Panc1 (cell line): ENCODE data around the gene MACC1. TPM values are rescaled to one million over a fixed set of nuclear protein-coding genes. Genes with fewer than 3 reads are reported as not detected.

Experiments
- ATAC-seq: fragments of 200-7000 bp; cut with Tn5 transposase; 2 replicates; pipeline ENCODE4 v1.9.1; 2020; ENCODE audit warnings: mild to moderate bottlenecking, moderate library complexity
- BruUV-seq: library from RNA; stranded (reverse); fragments of 400-500 nt; replicated peaks from 2 replicates; lab custom pipeline; 2021; lab: Mats Ljungman, UMichigan
- CTCF ChIA-PET: fragments of 300-600 bp; sonication (Branson Sonifier 250); formaldehyde crosslinking; loops from one replicate; lab custom pipeline; 2022; ENCODE audit warnings: antibody characterized with exemption; lab: Charles Lee
- POLR2A ChIA-PET: fragments of 300-600 bp; sonication (Branson Sonifier 250); formaldehyde crosslinking; loops from one replicate; lab custom pipeline; 2022; ENCODE audit warnings: antibody characterized with exemption; lab: Charles Lee
- DNase-seq: peaks from one replicate; pipeline ENCODE4 v3.0.0-alpha.2; 2010; ENCODE audit warnings: low read depth, low spot score
- H3K27ac ChIP-seq: 2 replicates; pipeline ENCODE4 v1.5.1; 2011; ENCODE audit warnings: mild to moderate bottlenecking, low read length, inconsistent platforms
- H3K27me3 ChIP-seq: fragments of 200-500 bp; sonication (Bioruptor generic); 2 replicates; pipeline ENCODE4 v1.6.0; 2014; ENCODE audit warnings: low read length, inconsistent platforms; ENCODE audit not compliant: control insufficient read depth, insufficient read depth
- H3K36me3 ChIP-seq: fragments of 200-500 bp; sonication (Bioruptor generic); 2 replicates; pipeline ENCODE4 v1.5.1; 2014; ENCODE audit warnings: inconsistent platforms, mild to moderate bottlenecking, low read length, moderate library complexity; ENCODE audit not compliant: control insufficient read depth, insufficient read depth
- H3K4me1 ChIP-seq: 2 replicates; pipeline ENCODE4 v1.5.1; 2011; ENCODE audit warnings: inconsistent platforms, mild to moderate bottlenecking, low read length, moderate library complexity; ENCODE audit not compliant: control insufficient read depth, insufficient read depth
- H3K4me3 ChIP-seq, 2 experiments: 2 replicates each; pipeline ENCODE4 v1.5.1; 2011 to 2012; ENCODE audit warnings: low read depth in 2 of 2, low read length in 2 of 2, mild to moderate bottlenecking in 2 of 2, inconsistent platforms in 1 of 2, moderate library complexity in 1 of 2
- H3K9me3 ChIP-seq: fragments of 200-500 bp; sonication (Bioruptor generic); 2 replicates; pipeline ENCODE4 v1.5.1; 2014; ENCODE audit warnings: low read depth, mild to moderate bottlenecking, inconsistent platforms, low read length, moderate library complexity; ENCODE audit not compliant: control insufficient read depth, insufficient read depth
- POLR2AphosphoS5 ChIP-seq: IDR thresholded peaks from 2 replicates; pipeline ENCODE4 v1.6.1; 2012; ENCODE audit warnings: mild to moderate bottlenecking, low read depth, low read length, moderate library complexity
- SIN3A ChIP-seq: IDR thresholded peaks from 2 replicates; pipeline ENCODE4 v1.6.1; 2012; ENCODE audit warnings: low read depth, mild to moderate bottlenecking, low read length, moderate library complexity, borderline replicate concordance; ENCODE audit not compliant: insufficient read depth
- TCF7L2 ChIP-seq: IDR thresholded peaks from 2 replicates; pipeline ENCODE4 v1.6.1; 2011; ENCODE audit warnings: mild to moderate bottlenecking, low read depth, low read length, inconsistent platforms
- in situ Hi-C: cut with HindIII; loops from 2 replicates; pipeline ENCODE4 v1.10.0; 2016; ENCODE audit warnings: low sequenced_read_pairs, low pct_unique_long_range_greater_than_20kb
- intact Hi-C: fragments of 100-400 bp; cut with micrococcal nuclease; formaldehyde crosslinking; loops from one replicate; pipeline ENCODE4 v1.10.0; 2022; ENCODE audit not compliant: unreplicated experiment
- total RNA-seq: library from RNA; stranded (reverse); gene quantifications from one replicate; pipeline ENCODE4 v1.2.1, GENCODE V29; 2021; ENCODE audit not compliant: unreplicated experiment
- TF ChIP-seq, protein P1 (sequence below), 2 experiments: IDR thresholded peaks; 2 replicates each; pipeline ENCODE4 v1.6.1; 2011 to 2012; ENCODE audit warnings: low read depth in 2 of 2, control low read depth in 1 of 2, low read length in 1 of 2, mild to moderate bottlenecking in 1 of 2, moderate library complexity in 1 of 2; ENCODE audit not compliant: insufficient read depth in 1 of 2
- TF ChIP-seq, protein P2 (sequence below): fragments of 450-650 bp; IDR thresholded peaks from 2 replicates; pipeline ENCODE4 v1.5.1; 2017; ENCODE audit warnings: mild to moderate bottlenecking

The MACC1 gene
- total RNA-seq, 1 experiment from 2014 or later, result 0.08 TPM

DNA sequence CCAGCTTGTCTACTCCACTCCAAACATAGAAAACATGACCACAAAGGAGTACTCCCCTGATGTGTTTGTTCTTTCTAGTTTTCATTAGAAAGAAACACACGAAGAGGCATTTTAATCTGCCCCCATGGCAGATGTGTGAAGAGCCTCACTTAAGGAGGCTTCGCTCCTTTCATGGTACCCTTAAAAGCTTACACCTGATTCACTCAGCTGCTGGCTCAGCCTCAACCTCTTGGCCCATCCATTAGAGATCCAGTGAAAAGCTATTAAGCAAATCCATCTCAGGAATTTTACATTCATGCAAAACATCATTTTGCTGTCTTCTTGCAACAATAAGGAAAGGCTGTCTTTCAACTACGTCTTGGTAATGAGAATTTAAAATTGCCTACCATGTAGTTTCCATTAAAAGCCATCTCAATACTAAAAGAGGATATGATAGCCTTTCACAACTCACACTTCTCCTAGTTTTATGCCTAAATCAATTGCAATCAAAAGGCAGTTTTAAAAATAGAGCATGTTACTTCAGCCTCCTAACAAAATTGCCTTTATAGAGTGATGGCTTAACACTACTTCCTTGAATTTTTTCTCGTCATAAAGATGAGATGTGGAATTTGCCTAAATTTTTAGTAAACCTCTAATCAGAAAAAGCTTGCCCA, 22.7 kb downstream of the MACC1 start:
- Histone ChIP-seq H3K9me3 (no peaks in the 10 kb centered on the region), H3K4me1 (no peaks in the 10 kb centered on the region), H3K27ac (no peak overlapping the region), H3K36me3 (no peaks in the 10 kb centered on the region), H3K4me3 (no peak overlapping the region), H3K27me3 (no peaks in the 10 kb centered on the region)
- ChIA-PET POLR2A (no interaction called here), CTCF (no interaction called here)
- TF ChIP-seq, protein P1, sequence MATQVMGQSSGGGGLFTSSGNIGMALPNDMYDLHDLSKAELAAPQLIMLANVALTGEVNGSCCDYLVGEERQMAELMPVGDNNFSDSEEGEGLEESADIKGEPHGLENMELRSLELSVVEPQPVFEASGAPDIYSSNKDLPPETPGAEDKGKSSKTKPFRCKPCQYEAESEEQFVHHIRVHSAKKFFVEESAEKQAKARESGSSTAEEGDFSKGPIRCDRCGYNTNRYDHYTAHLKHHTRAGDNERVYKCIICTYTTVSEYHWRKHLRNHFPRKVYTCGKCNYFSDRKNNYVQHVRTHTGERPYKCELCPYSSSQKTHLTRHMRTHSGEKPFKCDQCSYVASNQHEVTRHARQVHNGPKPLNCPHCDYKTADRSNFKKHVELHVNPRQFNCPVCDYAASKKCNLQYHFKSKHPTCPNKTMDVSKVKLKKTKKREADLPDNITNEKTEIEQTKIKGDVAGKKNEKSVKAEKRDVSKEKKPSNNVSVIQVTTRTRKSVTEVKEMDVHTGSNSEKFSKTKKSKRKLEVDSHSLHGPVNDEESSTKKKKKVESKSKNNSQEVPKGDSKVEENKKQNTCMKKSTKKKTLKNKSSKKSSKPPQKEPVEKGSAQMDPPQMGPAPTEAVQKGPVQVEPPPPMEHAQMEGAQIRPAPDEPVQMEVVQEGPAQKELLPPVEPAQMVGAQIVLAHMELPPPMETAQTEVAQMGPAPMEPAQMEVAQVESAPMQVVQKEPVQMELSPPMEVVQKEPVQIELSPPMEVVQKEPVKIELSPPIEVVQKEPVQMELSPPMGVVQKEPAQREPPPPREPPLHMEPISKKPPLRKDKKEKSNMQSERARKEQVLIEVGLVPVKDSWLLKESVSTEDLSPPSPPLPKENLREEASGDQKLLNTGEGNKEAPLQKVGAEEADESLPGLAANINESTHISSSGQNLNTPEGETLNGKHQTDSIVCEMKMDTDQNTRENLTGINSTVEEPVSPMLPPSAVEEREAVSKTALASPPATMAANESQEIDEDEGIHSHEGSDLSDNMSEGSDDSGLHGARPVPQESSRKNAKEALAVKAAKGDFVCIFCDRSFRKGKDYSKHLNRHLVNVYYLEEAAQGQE (IDR thresholded peaks at IDR 0.05; ENCODE audit: insufficient read depth in 1 of 2, low read depth in 2 of 2, low read length in 1 of 2), result no peak
- no peak for TF ChIP-seq SIN3A
- TF ChIP-seq, protein P2, sequence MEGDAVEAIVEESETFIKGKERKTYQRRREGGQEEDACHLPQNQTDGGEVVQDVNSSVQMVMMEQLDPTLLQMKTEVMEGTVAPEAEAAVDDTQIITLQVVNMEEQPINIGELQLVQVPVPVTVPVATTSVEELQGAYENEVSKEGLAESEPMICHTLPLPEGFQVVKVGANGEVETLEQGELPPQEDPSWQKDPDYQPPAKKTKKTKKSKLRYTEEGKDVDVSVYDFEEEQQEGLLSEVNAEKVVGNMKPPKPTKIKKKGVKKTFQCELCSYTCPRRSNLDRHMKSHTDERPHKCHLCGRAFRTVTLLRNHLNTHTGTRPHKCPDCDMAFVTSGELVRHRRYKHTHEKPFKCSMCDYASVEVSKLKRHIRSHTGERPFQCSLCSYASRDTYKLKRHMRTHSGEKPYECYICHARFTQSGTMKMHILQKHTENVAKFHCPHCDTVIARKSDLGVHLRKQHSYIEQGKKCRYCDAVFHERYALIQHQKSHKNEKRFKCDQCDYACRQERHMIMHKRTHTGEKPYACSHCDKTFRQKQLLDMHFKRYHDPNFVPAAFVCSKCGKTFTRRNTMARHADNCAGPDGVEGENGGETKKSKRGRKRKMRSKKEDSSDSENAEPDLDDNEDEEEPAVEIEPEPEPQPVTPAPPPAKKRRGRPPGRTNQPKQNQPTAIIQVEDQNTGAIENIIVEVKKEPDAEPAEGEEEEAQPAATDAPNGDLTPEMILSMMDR, result no peak
- TF ChIP-seq POLR2AphosphoS5, result no peak
- TF ChIP-seq TCF7L2, result no peak
- no peak for ATAC-seq
- BruUV-seq, result no TSS peak
- DNase-seq, result no peak
- intact Hi-C loops (no loop called here), in situ Hi-C loops (no loop called here)

GRCh38 chr7:20193873-20194272, 23.3 kb downstream of the MACC1 start:
- intact Hi-C loops (no loop called here), in situ Hi-C loops (no loop called here)
- H3K27me3 ChIP-seq, result no peaks in the 10 kb centered on the region
- no peak overlapping the region for H3K27ac ChIP-seq
- no peak for DNase-seq
- H3K4me3 ChIP-seq, result no peak overlapping the region
- no peaks in the 10 kb centered on the region for H3K4me1 ChIP-seq
- no TSS peak for BruUV-seq
- ChIA-PET POLR2A (no interaction called here), CTCF (no interaction called here)
- TF ChIP-seq, protein P2, result no peak
- TF ChIP-seq TCF7L2 (no peak), SIN3A (no peak), POLR2AphosphoS5 (no peak)
- TF ChIP-seq, protein P1 (IDR thresholded peaks at IDR 0.05; ENCODE audit: insufficient read depth in 1 of 2, low read depth in 2 of 2, low read length in 1 of 2), result no peak
- H3K36me3 ChIP-seq, result no peaks in the 10 kb centered on the region
- no peaks in the 10 kb centered on the region for H3K9me3 ChIP-seq
- ATAC-seq, result no peak
